Fibroblast of lung (primary cell): ENCODE data around the gene CLP1.
A peak's percentile ranks its signal among the peaks of the same experiment; 100 is the strongest.

ENCODE experiments used
- CTCF ChIP-seq, 2 donors: IDR thresholded peaks in 1 of 2; conservative IDR thresholded peaks in 1 of 2; 1 replicate in 1 of 2; 2 replicates in 1 of 2; pipeline ENCODE4 v1.5.1; 2011 to 2012; ENCODE audit warnings: low read length in 2 of 2, control low read depth in 1 of 2, inconsistent platforms in 1 of 2, low read depth in 1 of 2, mild to moderate bottlenecking in 1 of 2
- EZH2 ChIP-seq: IDR thresholded peaks from 2 replicates; pipeline ENCODE4 v1.5.1; 2012; ENCODE audit warnings: low read length, control low read depth, mild to moderate bottlenecking; ENCODE audit errors: missing control alignments

GRCh38 chr11:57619331-57619730 lies 38.2 kb upstream of the CLP1 start:
- peak in 1 of 2 donors; percentile 12 for TF ChIP-seq CTCF (conservative IDR thresholded peaks at IDR 0.05 in 1 of 2, IDR thresholded peaks at IDR 0.05 in 1 of 2; ENCODE audit: low read depth in 1 of 2, low read length in 2 of 2)
- TF ChIP-seq EZH2 = no peak
